HepG2 (cell line): ENCODE data around the gene USB1. TPM values are rescaled to one million over a fixed set of nuclear protein-coding genes. Genes with fewer than 3 reads are reported as not detected.
A peak's percentile ranks its signal among the peaks of the same experiment; 100 is the strongest.

Source experiments
- ETV6 ChIP-seq: sonication (generic); formaldehyde crosslinking; conservative IDR thresholded peaks from 2 replicates; pipeline ENCODE4 v1.4.0; 2020; ENCODE audit warnings: missing genetic modification reagents
- NFE2L2 ChIP-seq: fragments of 150-350 bp; IDR thresholded peaks from 2 replicates; pipeline ENCODE4 v1.6.1; 2014; ENCODE audit warnings: low read length
- ZNF383 ChIP-seq: sonication (generic); formaldehyde crosslinking; IDR thresholded peaks from 2 replicates; pipeline ENCODE4 v1.4.0; 2020; ENCODE audit warnings: missing genetic modification reagents, mild to moderate bottlenecking, borderline replicate concordance
- ZNF768 ChIP-seq: sonication (generic); formaldehyde crosslinking; IDR thresholded peaks from 2 replicates; pipeline ENCODE4 v1.4.0; 2020; ENCODE audit warnings: missing genetic modification reagents
- polyA plus RNA-seq, 8 experiments: library from polyadenylated mRNA; depleted of rRNA in 3 of 8; stranded (reverse) in 7 of 8; unstranded in 1 of 8; fragments of >200 nt; fragmentation: Illumina TruSeq in 4 of 8; extraction: Trizol in 4 of 8; gene quantifications; 2 replicates each; pipeline versions ENCODE4 v1.2.1 to v1.2.3, GENCODE V29; 2011 to 2016; ENCODE audit warnings: low read depth in 4 of 8, missing spikeins in 1 of 8, mixed read lengths in 1 of 8; ENCODE audit not compliant: insufficient read depth in 1 of 8
- total RNA-seq, 5 experiments: library from RNA; depleted of rRNA; stranded (reverse); fragments of >200 nt; fragmentation: Illumina TruSeq; extraction: Trizol; gene quantifications; 2 replicates each; pipeline ENCODE4 v1.2.3, GENCODE V29; 2016; ENCODE audit warnings: low read depth in 1 of 5
- TF ChIP-seq, protein P1 (sequence below), 2 experiments: sonication (generic) in 1 of 2; formaldehyde crosslinking in 1 of 2; IDR thresholded peaks; 2 replicates each; pipeline versions ENCODE4 v1.4.0 to v1.6.1; 2016 to 2020; ENCODE audit warnings: borderline replicate concordance in 1 of 2, low read depth in 1 of 2, mild to moderate bottlenecking in 1 of 2, missing genetic modification reagents in 1 of 2
- TF ChIP-seq, protein P2 (sequence below): sonication (generic); formaldehyde crosslinking; IDR thresholded peaks from 2 replicates; pipeline ENCODE4 v1.4.0; 2020; ENCODE audit warnings: missing genetic modification reagents

USB1 gene
- total and polyA plus RNA-seq, 2 of the 13 experiments (the other 11 are each of a cell fraction or from before 2014, with no cell fraction given) = 16.7 to 65.4 TPM

DNA sequence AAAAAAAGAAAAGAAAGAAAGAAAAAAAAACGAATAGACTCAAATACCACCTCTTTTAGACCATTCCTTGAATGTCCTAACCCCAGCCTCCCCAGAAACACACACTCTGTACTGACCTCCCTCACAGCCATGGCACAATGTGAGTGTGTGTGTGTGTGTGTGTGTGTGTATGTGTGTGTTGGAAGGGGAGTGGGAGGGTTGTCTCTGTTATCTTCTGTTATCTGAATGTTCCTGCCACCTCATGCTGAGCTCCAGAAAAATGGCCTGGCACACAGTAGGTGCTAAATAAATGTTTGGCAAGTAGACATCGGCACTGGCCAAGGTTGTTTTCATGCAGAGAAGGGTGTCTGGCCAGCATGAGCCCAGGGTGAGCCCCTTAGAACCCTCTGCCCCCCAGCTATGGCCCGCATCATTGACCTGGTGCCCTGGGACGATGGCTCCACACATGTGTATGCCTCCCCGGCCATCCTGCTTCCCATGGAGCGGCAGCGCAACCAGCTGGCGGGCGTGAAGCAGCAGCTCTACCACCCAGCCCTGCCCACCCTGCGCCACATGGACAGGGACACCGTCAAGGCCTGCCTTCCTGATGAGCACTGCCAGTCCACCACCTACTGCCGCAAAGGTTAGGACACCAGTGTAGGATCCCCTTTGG is 23.7 kb upstream of the USB1 start (continued):
- TF ChIP-seq, protein P1, sequence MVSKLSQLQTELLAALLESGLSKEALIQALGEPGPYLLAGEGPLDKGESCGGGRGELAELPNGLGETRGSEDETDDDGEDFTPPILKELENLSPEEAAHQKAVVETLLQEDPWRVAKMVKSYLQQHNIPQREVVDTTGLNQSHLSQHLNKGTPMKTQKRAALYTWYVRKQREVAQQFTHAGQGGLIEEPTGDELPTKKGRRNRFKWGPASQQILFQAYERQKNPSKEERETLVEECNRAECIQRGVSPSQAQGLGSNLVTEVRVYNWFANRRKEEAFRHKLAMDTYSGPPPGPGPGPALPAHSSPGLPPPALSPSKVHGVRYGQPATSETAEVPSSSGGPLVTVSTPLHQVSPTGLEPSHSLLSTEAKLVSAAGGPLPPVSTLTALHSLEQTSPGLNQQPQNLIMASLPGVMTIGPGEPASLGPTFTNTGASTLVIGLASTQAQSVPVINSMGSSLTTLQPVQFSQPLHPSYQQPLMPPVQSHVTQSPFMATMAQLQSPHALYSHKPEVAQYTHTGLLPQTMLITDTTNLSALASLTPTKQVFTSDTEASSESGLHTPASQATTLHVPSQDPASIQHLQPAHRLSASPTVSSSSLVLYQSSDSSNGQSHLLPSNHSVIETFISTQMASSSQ (IDR thresholded peaks at IDR 0.05; ENCODE audit: low read depth) = no peak
- TF ChIP-seq, protein P1 (CRISPR knock-in tag; IDR thresholded peaks at IDR 0.05; ENCODE audit: borderline replicate concordance) = no peak
- TF ChIP-seq, protein P2, sequence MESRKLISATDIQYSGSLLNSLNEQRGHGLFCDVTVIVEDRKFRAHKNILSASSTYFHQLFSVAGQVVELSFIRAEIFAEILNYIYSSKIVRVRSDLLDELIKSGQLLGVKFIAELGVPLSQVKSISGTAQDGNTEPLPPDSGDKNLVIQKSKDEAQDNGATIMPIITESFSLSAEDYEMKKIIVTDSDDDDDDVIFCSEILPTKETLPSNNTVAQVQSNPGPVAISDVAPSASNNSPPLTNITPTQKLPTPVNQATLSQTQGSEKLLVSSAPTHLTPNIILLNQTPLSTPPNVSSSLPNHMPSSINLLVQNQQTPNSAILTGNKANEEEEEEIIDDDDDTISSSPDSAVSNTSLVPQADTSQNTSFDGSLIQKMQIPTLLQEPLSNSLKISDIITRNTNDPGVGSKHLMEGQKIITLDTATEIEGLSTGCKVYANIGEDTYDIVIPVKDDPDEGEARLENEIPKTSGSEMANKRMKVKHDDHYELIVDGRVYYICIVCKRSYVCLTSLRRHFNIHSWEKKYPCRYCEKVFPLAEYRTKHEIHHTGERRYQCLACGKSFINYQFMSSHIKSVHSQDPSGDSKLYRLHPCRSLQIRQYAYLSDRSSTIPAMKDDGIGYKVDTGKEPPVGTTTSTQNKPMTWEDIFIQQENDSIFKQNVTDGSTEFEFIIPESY (CRISPR knock-in tag) = peak; percentile 91
- TF ChIP-seq NFE2L2 = no peak
- TF ChIP-seq ETV6 (CRISPR knock-in tag) = no peak
- TF ChIP-seq ZNF383 = no peak
- TF ChIP-seq ZNF768 = 0 out of 2 replicates have a peak, but pooled peaks have one; percentile 18
